Hematopoietic multipotent progenitor cell treated with erythropoietin and hydrocortisone succinate and interleukin-3 and kit ligand, for 17 days (in vitro differentiated cells): ENCODE measurements around the gene CCDC192.
"Not testable (repeated sequence)": the region's sequence is repeated elsewhere in the genome, so short reads cannot be mapped to it uniquely, and the experiment has no call there.

Experiments used
- DNase-seq: peaks from one replicate; pipeline ENCODE4 v3.0.0-alpha.2; 2015; ENCODE audit warnings: low spot score

CCDC192 gene

DNA sequence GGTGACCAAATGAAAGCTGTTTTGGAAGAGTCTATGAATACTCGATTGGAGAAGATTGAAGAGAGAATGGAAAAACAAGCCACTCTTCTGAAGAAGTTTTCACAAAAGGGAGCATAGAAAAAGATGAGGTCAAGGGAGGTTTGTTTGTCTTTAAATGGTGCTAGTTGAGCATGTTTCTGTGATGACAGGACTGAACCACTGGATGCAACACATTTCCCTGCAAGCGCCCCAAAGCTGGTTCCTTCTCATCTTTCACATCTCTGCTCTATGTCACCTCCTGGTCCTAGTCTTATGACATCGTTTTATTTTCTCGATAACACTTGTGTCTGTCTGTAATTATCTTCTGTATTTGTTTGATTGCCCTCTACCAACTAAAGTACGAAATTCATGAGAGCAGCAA, 3.8 kb upstream of the CCDC192 start:
- no peak for DNase-seq

DNA sequence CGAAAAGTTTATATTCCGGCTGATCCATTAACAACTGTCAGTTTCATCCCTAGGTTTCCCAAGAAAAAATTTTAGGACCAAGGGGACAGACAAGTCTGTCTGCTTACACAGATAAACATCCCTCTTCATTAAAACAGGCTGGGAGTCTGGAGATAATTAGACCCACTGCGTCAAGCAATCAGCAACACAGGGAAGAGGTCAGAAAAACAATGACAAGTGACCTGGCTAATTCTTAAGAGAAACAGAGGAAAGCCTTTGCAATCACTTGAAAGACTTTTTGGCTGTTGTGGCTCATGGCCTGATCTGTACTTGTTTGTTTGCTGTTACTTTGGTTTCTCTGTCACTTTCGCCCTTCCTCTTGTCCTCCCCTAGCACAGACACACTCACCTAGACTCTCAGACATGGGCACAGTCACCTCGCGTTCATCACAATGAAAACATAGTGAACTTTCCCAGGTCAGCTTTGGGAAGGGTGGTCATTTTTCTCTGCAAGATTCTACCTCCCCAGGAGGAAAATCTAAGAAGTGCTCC, 2.9 kb upstream of the CCDC192 start:
- no peak for DNase-seq

DNA sequence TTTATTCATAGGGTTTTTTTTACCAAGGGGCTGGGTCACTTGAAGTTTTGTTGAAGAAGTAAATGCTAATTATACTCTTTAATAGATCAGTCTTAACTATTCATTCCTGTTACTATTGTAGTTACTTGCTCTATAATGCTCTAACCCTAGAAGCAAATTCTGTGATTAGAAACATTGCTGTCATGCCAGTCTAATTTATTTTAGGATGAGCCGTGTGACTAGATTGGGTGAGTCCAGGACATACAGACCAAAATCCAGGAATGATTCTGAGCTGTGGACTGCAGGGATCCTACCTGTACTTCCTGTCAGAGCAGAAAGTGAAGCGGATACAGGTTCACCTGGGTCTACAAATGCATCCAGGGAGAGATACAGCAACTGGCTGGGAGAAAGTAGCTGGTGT, 757 bp upstream of the CCDC192 start:
- DNase-seq = no peak

DNA sequence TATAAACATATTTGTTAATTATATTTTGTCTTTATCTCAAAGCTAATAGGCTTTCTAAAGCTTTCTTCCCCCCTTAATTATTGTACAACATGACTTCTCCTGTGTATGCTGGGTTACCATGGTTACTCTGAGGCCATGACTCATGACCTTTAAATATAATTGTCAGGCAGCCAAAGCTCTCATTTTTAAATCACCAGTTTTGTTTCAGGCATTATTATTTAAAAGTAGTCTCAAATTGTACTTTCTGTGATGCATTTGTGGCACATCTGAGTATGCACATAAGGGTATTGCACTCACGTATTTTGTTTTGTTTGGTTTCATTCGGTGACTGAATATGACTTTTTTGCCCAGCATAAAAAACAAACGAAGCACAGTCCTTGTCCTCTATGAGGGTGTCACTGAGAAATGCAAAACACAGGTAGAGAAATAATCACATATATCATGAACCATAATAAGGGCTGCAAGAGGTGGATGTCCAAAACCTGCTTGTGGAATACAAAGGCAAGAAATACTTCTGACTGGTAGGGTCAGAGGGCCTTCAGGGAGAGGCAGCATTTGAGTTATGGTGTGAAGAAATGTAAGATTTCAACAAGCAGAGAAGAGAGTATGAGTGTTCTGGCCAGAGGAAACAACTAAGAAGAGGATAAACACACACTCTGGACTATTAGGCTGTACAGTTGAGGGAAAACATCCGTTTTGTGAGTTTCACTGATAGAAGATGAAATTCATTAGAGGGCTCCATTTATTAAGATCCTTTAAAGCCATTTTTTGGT, 2.1 kb downstream of the CCDC192 start:
- DNase-seq = no peak

DNA sequence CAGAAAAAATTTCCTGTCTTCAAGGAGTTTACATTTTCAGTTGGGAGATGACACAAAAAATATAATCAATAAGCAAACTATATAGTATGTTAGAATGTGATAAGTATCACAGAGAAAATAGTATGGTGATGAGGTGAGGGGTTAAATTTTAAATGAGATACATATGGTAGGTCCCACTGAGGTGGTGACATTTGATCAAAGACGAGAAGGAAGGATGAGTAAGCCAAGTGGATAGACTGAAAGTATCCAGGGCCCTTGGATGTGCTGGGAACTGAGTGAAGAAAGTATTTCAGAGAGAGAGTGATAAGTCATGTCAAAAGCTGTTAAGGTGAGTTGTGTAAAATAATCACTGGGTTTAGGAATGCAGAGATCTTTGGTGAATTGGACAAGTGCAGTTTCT, 3.5 kb downstream of the CCDC192 start:
- no peak for DNase-seq

DNA sequence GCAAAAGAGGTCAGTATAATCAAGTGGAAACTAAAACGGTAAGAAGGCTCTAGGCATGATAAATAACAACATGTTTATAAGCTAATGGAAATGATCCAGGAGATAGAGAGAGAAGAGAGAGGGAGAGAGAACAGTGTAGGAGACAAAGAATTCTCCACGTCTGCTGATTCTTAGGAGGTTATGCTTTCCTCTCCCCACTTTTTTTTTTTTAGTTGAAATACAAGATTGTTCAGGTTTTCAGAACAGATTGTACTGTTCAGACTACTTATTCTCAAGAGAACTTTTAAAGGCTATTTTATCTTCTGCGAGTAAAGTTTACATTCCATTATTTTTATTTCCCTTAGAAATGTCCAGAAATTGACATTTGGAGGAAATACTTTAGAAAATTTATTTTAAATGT, 4.0 kb downstream of the CCDC192 start:
- DNase-seq = no peak

DNA sequence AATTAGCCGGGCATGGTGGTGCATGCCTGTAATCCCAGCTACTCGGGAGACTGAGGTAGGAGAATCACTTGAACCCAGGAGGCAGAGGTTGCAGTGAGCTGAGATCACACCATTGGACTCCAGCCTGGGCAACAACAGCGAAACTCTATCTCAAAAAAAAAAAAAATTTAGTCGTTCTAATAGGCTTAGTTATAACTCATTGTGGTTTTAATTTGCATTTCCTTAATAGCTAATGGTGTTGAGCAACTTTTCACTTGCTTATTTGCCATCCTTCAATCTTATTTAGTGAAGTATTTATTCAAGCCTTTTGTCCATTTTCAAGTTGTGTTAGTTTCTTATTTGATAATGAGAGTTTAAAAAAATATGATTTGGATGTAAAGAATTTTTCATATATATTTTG, 9.9 kb downstream of the CCDC192 start:
- not testable (repeated sequence) for DNase-seq

DNA sequence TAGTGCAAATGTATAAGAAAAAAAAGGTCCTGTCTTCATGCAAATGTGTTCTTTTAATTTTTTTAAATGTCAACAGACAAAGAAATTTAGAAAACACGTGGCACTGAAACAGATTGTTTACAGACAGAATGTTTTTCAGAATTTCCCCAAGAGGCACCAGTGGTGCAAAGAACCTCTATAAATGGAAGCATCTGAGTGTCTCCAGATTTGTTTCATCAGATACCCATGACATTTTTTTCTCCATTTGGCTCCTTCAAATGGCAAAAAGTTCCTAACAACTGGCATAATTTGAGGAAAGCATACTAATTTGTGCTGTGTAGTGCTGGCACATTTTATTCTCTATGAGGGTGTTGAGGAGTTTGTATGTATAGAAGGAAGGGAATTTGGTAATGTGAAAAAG, 15.0 kb downstream of the CCDC192 start:
- no peak for DNase-seq

DNA sequence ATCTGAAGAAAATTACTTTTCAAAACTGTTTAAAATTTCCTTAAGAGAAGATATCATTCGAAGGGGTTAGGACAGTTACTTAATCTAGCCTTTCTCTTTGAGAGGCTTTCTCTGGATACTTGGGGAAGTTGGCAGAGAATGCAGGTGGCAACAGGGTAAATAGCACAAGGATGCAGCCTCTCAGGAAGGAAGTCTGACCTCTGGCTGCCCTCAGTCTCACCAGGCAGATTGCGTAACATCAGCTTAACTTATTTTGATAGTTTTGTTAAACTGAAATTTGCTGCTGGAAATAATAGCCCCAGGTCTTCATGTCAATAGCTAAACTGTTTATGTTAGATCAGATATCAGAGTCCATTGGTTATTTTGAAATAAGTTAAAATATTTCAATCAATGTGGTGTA, 20.4 kb downstream of the CCDC192 start:
- DNase-seq = no peak

DNA sequence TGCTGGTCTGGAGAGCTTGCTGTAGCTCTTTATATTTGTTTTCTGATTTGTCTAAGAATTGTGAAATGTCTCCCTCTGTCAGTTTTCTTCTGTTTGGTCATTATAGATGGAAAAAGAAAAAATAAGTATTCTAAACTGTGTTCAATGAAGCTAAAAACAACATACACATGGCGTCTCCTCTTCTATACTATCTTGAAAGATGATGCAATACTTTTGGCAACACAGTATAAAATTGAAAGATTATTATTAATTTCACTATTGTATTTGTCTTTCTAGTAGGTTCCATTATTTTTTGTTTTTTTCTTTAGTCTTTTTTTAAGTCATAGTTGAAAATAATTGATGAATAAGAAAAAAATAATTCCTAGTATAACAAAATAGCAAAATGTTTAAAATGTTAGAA, 22.5 kb downstream of the CCDC192 start:
- DNase-seq = no peak

DNA sequence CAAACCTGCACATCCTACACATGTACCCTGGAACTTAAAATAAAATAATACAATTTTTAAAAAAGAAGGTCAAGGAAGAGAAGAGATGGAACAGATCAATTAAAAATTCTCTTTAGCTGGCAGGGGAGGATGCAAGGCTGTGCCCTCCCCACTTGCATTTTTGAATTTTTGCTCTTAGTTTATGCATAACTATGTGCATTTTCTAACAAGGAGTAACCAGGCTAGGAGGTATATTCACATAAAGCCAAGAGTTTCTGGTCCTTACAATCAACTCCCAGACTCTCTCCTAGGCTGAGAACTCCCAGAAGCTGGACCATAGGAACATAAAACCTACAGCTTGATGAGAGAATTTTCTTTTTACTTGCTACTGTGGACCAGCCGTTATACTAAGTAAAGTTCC, 29.8 kb downstream of the CCDC192 start:
- no peak for DNase-seq

DNA sequence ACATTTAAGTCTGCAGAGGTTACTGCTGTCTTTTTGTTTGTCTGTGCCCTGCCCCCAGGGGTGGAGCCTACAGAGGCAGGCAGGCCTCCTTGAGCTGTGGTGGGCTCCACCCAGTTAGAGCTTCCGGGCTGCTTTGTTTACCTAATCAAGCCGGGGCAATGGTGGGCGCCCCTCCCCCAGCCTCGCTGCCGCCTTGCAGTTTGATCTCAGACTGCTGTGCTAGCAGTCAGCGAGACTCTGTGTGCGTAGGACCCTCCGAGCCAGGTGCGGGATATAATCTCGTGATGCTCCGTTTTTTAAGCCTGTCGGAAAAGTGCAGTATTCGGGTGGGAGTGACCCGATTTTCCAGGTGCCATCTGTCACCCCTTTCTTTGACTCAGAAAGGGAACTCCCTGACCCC, 36.2 kb downstream of the CCDC192 start:
- not testable (repeated sequence) for DNase-seq

DNA sequence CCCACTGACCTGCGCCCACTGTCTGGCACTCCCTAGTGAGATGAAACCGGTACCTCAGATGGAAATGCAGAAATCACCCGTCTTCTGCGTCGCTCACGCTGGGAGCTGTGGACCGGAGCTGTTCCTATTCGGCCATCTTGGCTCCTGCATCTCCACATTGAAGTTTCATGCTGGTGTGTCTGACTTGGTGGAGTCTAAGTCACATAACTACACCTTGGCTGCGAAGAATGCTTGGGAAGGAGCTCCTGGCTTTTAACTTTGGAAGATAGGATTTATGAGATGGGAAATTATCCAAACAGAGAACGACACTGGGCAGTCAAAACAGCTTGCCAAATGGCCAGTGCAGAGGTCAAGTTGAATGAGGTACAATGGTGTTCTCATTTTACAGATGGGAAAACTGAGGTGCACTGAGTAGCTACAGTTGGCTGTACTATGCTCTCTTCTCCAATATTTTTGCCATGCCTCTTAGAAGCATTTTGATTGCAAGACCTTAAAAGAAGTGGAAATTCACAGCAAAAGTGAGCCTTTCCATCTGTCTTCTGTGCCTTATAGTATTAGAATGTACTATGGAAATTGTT, 36.7 kb downstream of the CCDC192 start:
- DNase-seq = no peak

DNA sequence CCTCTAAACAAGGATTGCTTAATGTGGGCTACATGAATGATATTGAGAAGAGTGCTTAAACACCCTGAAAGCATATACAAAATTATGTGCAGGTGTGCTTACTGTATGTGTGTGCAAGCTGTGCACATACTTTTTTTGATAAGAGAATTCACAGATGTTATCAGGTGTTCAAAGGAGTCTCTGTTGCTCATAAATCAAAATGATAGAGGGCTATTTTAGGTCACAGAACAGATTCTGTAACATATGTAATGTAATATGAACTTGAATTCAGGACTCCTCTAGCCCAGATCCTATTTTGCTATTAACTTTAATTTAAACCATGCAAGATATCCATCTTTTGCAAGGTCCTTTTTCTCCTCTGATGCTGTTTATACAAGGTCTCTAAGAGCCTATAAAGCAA, 38.2 kb downstream of the CCDC192 start:
- no peak for DNase-seq

DNA sequence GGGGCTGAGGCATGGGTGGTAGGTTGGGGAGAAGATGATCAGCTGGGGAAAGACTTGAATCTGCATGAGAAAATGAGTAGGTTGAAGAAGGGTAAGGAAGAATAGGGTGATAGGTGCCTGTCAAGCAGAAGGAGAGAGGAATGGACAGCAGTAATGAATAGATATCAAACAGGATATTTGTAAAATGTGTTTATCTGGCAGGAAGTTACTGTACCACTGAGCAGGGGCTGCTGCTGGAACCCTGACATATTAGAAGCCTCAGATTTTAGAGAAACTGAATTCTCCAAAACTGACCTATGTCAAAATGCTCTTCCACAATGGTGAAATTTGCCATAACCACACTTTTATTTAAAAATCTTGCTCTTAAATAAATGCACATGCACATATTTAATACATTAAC, 41.0 kb downstream of the CCDC192 start:
- no peak for DNase-seq

DNA sequence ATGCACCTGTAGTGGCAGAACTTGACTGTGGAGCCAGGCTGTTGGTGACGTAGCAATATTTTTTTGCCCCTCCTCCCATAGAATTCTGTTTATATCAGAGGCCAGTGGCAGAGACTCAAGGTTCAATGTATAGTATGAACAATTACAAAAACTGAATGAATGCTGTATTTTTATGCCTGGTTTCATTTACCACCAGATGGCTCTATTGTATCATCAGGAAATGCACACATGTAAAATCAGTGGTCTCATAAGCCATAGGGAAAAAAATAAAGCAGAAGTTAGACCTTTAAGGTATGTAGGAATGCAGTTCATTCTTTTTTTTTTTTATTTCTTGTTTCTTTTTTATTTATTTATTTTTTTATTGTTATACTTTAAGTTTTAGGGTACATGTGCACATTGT, 43.6 kb downstream of the CCDC192 start:
- no peak for DNase-seq

DNA sequence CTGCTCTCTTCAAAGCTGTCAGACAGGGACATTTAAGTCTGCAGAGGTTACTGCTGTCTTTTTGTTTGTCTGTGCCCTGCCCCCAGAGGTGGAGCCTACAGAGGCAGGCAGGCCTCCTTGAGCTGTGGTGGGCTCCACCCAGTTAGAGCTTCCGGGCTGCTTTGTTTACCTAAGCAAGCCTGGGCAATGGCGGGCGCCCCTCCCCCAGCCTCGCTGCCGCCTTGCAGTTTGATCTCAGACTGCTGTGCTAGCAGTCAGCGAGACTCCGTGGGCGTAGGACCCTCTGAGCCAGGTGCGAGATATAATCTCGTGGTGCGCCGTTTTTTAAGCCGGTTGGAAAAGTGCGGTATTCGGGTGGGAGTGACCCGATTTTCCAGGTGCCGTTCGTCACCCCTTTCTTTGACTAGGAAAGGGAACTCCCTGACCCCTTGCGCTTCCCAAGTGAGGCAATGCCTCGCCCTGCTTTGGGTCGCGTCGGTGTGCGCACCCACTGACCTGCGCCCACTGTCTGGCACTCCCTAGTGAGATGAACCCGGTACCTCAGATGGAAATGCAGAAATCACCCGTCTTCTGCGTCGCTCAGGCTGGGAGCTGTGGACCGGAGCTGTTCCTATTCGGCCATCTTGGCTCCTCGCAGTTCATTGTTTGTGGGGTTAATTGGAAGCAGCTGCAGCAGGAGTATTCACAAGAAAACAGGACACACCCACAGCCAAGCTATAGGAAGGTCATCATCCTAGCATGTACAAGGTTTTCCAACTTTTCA, 49.5 kb downstream of the CCDC192 start:
- not testable (repeated sequence) for DNase-seq

DNA sequence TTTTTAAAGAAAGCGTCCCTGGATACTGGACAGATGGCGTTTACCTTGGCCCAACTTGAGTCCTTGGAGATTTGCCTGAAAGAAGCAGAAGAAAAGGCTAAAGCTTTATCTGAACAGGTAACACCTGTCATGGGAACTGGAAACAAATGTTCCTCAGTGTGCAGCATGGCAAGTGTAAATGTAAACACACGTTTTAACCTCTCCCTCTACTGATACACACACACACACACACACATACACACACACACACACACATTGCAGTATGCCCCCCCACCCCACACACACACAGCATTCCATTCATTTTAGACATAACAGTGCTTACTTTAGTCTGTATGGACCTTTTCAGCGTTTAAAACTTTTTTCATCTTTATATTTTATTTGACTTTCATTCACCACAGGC, 51.1 kb downstream of the CCDC192 start:
- DNase-seq = no peak

DNA sequence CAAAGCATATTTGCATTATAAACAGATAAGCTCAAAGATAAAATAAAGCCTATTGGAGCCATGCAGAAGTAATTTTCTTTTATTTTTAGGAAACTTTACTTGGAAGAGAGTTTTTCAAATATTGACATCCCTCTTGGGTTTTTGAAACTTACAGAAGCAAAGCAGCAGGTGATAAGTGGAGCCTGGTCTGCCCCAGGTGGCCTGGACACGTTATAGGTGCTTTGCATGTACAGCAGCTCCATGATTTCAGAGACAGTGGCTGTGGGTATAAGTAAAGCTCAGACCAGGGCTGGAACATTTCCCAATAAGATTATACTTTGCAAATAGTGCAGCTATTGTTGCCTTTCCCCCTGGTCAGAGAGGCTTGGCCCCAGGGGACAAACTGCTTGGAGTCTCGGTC, 51.5 kb downstream of the CCDC192 start:
- DNase-seq = no peak

DNA sequence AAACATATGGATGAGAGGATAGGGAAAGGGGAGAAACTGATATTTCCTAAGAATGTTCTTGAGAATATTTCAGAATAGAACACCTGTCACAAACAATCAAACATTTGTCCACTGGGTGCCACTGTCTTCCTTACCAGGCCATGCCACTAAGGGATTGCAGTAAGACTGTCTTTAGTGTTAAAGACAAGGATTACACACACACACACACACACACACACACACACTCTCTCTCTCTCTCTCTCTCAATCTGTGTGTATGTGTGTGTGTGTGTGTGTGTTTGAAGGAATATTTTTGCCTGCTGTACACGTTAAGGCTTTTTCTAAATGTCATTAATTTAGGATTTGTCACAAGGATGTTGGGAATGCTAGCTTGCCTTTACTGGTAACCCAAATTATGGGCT, 54.4 kb downstream of the CCDC192 start:
- DNase-seq = no peak

DNA sequence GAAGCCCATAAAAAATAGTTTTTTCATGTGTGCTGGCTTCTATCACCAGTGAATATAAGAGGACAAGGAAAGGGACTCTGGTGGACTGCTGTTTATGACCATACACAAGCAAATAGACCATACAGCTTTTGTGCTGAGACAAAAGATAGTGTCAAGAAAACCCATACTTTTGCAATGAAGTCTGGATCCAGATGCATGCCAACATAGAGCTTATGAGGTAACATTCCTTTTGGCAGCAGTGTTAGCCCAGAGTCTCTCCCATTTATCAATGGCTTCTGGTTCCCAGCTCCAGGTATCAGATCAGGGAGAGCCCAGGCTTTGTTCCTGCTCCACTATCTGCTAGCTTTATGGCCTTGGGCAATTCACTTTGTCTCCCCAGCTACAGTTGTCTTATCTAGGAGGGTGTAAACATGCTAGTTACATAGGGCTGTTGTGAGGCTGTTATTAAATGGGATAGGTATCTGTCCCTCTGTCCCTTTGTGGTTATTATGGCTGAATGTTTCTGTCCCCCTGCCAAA, 55.6 kb downstream of the CCDC192 start:
- no peak for DNase-seq

DNA sequence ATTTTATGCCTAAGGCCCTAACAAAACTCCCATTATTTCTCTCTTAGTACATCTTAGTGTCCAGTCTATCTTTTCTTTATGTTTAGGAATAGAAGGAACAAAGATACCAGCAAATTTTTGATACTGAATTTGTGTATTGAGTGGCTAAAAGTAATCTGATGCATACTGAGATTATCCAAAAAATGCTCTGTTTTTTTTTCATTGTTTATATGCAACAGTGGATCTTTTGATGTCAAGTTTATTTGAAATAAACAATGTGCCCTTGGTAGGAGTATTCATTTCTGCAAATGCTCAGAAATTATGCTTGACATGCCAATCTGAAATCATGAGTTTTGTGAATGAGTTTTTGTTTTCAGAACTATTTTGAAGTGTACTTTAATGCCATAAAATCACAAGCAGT, 58.7 kb downstream of the CCDC192 start:
- no peak for DNase-seq

DNA sequence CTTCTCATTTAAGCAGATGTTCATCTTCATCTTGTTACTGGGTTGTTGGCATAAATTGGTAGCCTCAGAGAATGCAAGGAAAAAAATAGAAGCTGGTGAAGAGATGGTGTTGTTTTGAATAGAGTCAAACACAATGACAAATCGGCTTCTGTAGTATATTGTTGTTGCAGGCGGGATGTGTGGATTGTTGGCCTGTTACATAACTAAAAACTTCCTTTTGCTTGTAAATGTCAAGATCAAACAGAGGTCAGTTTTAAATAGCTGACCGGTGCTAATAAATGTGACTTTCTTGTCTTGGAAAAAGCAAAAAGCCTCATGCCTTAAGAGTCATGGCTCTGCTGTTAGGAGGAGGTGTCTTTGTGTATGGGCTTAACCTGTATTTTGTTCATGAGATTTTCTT, 59.2 kb downstream of the CCDC192 start:
- DNase-seq = no peak
